Gastroesophageal sphincter (tissue), 4 donors: ENCODE data around the gene CBX8. TPM values are rescaled to one million over a fixed set of nuclear protein-coding genes. Genes with fewer than 3 reads are reported as not detected.
"Not testable (repeated sequence)": the region's sequence is repeated elsewhere in the genome, so short reads cannot be mapped to it uniquely, and the experiment has no call there.

Experiments used
- ATAC-seq: fragments of 150-250 bp; one replicate; pipeline ENCODE4 v1.9.1; 2016; ENCODE audit warnings: mild to moderate bottlenecking, moderate library complexity
- H3K27ac ChIP-seq, 4 donors: fragments of 200-600 bp; sonication (generic) in 3 of 4; 1 replicate in 3 of 4; 2 replicates in 1 of 4; pipeline ENCODE4 v1.5.1; 2016 to 2019
- H3K27me3 ChIP-seq: fragments of 200-600 bp; sonication (generic); one replicate; pipeline ENCODE4 v1.5.1; 2019
- H3K36me3 ChIP-seq, 2 donors: fragments of 200-600 bp; sonication (generic); one replicate each; pipeline ENCODE4 v1.5.1; 2019; ENCODE audit warnings: control low read depth in 1 of 2
- H3K4me1 ChIP-seq, 3 donors: fragments of 200-600 bp; sonication (generic); 1 replicate in 2 of 3; 2 replicates in 1 of 3; pipeline ENCODE4 v1.5.1; 2016 to 2019; ENCODE audit warnings: control low read depth in 2 of 3
- H3K4me3 ChIP-seq, 2 donors: fragments of 200-600 bp; sonication (generic); one replicate each; pipeline ENCODE4 v1.5.1; 2019; ENCODE audit warnings: mild to moderate bottlenecking in 1 of 2, moderate library complexity in 1 of 2
- H3K9me3 ChIP-seq, 3 donors: fragments of 200-600 bp; sonication (generic); one replicate each; pipeline ENCODE4 v1.5.1; 2017 to 2019; ENCODE audit warnings: control low read depth in 2 of 3
- CTCF ChIP-seq, 4 experiments: fragments of 200-600 bp in 2 of 4; fragments of 450-650 bp in 2 of 4; sonication (generic) in 1 of 4; IDR thresholded peaks; one replicate each; pipeline ENCODE4 v1.5.1; 2017 to 2019; ENCODE audit warnings: antibody characterized with exemption in 4 of 4, mild to moderate bottlenecking in 2 of 4, moderate library complexity in 2 of 4
- EP300 ChIP-seq: sonication (generic); formaldehyde crosslinking; IDR thresholded peaks from one replicate; pipeline ENCODE4 v1.6.1; 2017; ENCODE audit warnings: antibody characterized with exemption, mild to moderate bottlenecking
- POLR2A ChIP-seq, 2 donors: fragments of 450-650 bp; IDR thresholded peaks; one replicate each; pipeline ENCODE4 v1.6.1; 2017; ENCODE audit warnings: antibody characterized with exemption in 2 of 2, mild to moderate bottlenecking in 2 of 2, moderate library complexity in 1 of 2
- POLR2AphosphoS5 ChIP-seq: sonication (generic); formaldehyde crosslinking; IDR thresholded peaks from one replicate; pipeline ENCODE4 v1.6.1; 2017; ENCODE audit warnings: antibody characterized with exemption
- WGBS, 2 donors: methylation state at CpG; one replicate each; pipeline ENCODE4 v1.1.5; 2018; ENCODE audit warnings: low coverage in 1 of 2; 5-methylcytosine and 5-hydroxymethylcytosine counted together
- total RNA-seq, 4 donors: library from RNA; depleted of rRNA; stranded (reverse); fragments of >200 nt; gene quantifications; one replicate each; pipeline ENCODE4 v1.1.0, GENCODE V29; 2016

Gene CBX8
- total RNA-seq, 4 donors from 2014 or later = 0.40 to 10.6 (median 3.9) TPM

GRCh38 chr17:79760197-79760906, 36.5 kb downstream of the CBX8 start:
- whole genome bisulfite sequencing, 2 donors = 90 to 93% methylated on average over 2 to 4 of the region's 21 CpGs
- TF ChIP-seq POLR2A (IDR thresholded peaks at IDR 0.05) (no peak), EP300 (no peak), POLR2AphosphoS5 (no peak), CTCF (IDR thresholded peaks at IDR 0.05) (no peak)
- Histone ChIP-seq H3K27ac (no peak overlapping the region), H3K27me3 (peaks cover 33% of the 10 kb centered on the region), H3K36me3 (no peaks in the 10 kb centered on the region), H3K4me3 (no peak overlapping the region), H3K4me1 (no peaks in the 10 kb centered on the region), H3K9me3 (no peaks in the 10 kb centered on the region)
- ATAC-seq = no peak

- Histone ChIP-seq H3K27me3 (peaks cover 44% of the 10 kb centered on the region), H3K4me1 (no peaks in the 10 kb centered on the region), H3K9me3 (no peaks in the 10 kb centered on the region), H3K4me3 (no peak overlapping the region), H3K36me3 (no peaks in the 10 kb centered on the region), H3K27ac (no peak overlapping the region)
- no peak for ATAC-seq
- WGBS, 2 donors = 88 to 94% methylated on average over 5 to 6 of the region's 6 CpGs
- TF ChIP-seq EP300 (no peak), POLR2AphosphoS5 (no peak), POLR2A (IDR thresholded peaks at IDR 0.05) (no peak), CTCF (IDR thresholded peaks at IDR 0.05) (no peak)
Observed at GRCh38 chr17:79758271-79758670, 38.6 kb downstream of the CBX8 start.

GRCh38 chr17:79757140-79757745, 39.6 kb downstream of the CBX8 start:
- no peak for ATAC-seq
- H3K27ac ChIP-seq = no peak overlapping the region

GRCh38 chr17:79755591-79755990, 41.3 kb downstream of the CBX8 start:
- Histone ChIP-seq H3K9me3 (no peaks in the 10 kb centered on the region), H3K36me3 (no peaks in the 10 kb centered on the region), H3K27me3 (peaks cover 71% of the 10 kb centered on the region), H3K4me1 (no peaks in the 10 kb centered on the region), H3K4me3 (no peak overlapping the region), H3K27ac (no peak overlapping the region)
- TF ChIP-seq EP300 (no peak), CTCF (IDR thresholded peaks at IDR 0.05) (no peak), POLR2A (IDR thresholded peaks at IDR 0.05) (no peak), POLR2AphosphoS5 (no peak)
- no peak for ATAC-seq
- 82 to 86% methylated on average over 6 of the region's 14 CpGs for WGBS, 2 donors

More at GRCh38 chr17:79757140-79757745, 39.6 kb downstream of the CBX8 start:
- WGBS, 2 donors = 83% methylated on average over 3 of the region's 15 CpGs; no CpG with 5 or more reads in 1 of the 2 donors
- Histone ChIP-seq H3K36me3 (no peaks in the 10 kb centered on the region), H3K4me1 (no peaks in the 10 kb centered on the region), H3K4me3 (no peak overlapping the region), H3K27me3 (peaks cover 55% of the 10 kb centered on the region), H3K9me3 (no peaks in the 10 kb centered on the region)
- no peak for TF ChIP-seq EP300
- TF ChIP-seq POLR2AphosphoS5 = no peak
- no peak for TF ChIP-seq POLR2A (IDR thresholded peaks at IDR 0.05)
- TF ChIP-seq CTCF (IDR thresholded peaks at IDR 0.05) = no peak

GRCh38 chr17:79754903-79755302, 42.0 kb downstream of the CBX8 start:
- peaks cover 78% of the 10 kb centered on the region for H3K27me3 ChIP-seq

More at GRCh38 chr17:79754903-79755302, 42.0 kb downstream of the CBX8 start:
- H3K36me3 ChIP-seq, H3K4me1 ChIP-seq, ATAC-seq, H3K9me3 ChIP-seq, H3K27ac ChIP-seq, H3K4me3 ChIP-seq: not testable (repeated sequence)
- WGBS, 2 donors = 84% methylated on average over 3 to 5 of the region's 9 CpGs
